GM19035 (cell line): ENCODE measurements around the gene TKTL1.

Source experiments
- ATAC-seq: cut with Tn5 transposase; IDR thresholded peaks from one replicate; pipeline ENCODE4 v1.9.1; 2021; ENCODE audit not compliant: unreplicated experiment

TKTL1 gene

GRCh38 chrX:154308108-154308946 lies 12.7 kb downstream of the TKTL1 start:
- ATAC-seq: no peak

- no peak for ATAC-seq
These were observed 13.6 kb downstream of the TKTL1 start for GRCh38 chrX:154309041-154309775.

GRCh38 chrX:154310616-154311536 lies 15.3 kb downstream of the TKTL1 start:
- no peak for ATAC-seq

GRCh38 chrX:154312116-154312515 lies 16.5 kb downstream of the TKTL1 start:
- ATAC-seq: no peak

GRCh38 chrX:154313147-154313546 lies 17.6 kb downstream of the TKTL1 start:
- ATAC-seq: no peak

DNA sequence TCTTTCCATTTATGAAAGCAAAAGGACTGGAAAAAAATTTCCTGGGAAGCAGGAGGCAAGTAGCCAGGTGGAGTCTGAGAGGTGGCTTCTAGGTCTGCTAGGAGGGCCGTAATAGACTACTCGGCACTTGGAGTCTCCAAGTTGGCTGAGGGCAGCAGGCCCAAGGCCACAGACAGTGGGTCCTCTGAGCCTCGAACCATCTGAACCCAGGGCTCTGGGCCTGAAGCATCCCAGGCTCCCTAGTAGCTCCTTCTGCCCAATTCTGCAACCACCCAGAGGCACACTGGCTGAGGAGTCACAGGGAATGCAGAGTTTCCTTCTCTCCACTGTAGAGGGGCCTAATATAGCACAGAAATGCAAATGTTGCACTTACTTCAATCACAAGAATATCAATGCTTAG lies 19.8 kb downstream of the TKTL1 start:
- ATAC-seq: no peak

DNA sequence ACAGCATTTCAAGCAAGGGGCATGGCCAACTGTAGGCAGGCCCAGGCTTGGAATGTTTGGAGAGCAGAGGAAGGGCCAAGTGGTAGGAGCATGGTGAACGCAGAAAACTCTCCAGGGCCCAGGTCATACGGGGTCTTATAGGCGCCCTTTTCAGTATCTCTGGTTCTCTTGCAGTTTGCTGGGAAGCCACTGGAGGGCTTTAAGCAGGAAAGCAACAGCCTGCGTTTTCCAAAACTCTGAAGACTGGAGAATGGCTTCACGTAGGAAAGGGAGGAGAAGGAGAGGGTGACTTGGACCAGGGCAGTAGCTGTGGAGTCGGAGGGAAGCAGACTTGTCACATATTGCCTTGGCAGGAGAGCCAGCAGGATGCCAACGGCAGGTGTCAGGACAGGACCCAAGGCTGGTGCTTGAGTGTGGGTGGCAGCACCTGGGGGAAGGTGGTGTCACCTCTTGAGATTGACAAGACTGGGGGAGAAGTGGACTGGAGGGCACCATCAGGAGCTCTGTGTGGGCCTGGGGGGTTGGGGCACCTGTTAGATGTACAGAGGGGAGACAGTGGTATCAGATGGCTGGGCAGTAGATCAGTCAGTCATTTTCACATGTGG lies 21.9 kb downstream of the TKTL1 start:
- ATAC-seq: no peak

DNA sequence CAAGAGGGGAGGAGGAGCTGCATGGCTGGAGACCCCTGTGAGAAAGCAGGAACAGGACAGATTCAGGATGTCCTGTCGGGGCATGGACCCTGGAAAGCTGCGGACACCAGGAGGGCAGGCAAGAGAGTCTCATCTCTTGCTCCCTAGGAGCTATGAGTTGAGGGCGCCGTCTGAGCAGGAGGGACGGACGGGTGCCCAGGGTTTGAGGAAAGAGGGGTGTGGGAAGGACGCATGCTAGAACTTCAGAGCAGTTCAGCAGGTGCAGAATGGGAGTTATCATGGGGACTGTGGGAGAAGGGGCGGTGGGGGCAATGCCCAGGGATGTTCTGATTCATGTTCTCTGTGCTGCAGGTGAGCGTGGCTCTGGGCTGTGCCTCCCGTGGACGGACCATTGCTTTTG lies 24.8 kb downstream of the TKTL1 start:
- no peak for ATAC-seq

DNA sequence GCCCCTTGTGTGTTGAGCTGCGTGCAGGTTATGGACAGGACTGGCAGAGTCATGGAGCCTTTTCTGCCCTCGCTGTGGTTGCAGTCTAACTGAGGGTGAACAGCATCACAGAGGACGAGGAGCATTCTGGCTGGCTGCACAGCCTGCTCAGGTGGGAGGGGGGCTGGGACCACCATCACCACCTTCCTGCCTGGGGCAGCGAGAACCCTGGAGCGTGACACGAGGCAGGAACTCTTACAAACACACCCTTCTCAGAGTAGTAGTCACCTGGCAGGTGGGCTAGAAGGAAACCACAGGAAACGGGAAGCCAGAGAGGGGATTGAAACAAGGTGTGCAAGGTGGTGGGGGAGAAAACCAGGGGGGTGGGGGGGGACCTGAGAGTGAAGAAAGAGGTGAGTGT lies 25.6 kb downstream of the TKTL1 start:
- ATAC-seq: no peak

- ATAC-seq: no peak
These were observed 26.0 kb downstream of the TKTL1 start for GRCh38 chrX:154321594-154321993.

DNA sequence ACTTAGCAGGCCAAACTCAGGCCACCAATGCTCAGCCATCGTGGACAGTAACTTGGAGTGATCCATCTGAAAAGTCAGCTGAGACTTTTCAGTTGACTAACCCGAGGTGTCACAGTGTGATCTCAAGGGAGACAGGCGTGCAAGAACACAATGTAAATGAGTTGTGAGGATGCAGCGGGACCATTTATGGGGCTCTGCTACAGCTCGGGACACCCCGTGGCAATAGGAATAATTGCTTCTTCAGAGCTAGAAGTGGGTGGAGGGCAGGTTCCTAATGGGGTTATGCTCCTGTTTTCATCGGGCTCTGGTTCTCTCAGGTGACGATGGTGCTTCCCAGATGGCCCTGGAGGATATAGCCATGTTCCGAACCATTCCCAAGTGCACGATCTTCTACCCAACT lies 27.3 kb downstream of the TKTL1 start:
- no peak for ATAC-seq

GRCh38 chrX:154323537-154323936 lies 27.9 kb downstream of the TKTL1 start:
- no peak for ATAC-seq

DNA sequence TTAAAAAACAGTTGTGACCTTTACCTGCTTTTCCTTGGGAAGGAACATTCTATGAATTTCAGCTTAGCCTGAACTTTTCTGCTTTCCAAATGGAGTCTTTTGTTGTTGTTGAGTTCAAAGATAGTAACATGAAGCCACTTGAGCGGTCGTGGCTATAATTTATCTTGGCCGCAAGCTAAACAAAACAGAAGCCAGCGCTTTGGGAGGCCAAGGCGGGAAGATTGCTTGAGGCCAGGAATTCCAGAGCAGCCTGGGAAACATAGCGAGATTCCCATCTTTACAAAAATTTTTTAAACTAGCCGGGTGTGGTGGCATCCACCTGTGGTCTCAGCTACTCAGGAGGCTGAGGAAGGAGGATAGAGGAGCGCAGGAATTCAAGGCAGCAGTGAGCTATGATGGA lies 29.9 kb downstream of the TKTL1 start:
- ATAC-seq: no peak

GRCh38 chrX:154327038-154327820 lies 31.6 kb downstream of the TKTL1 start:
- ATAC-seq: no peak

DNA sequence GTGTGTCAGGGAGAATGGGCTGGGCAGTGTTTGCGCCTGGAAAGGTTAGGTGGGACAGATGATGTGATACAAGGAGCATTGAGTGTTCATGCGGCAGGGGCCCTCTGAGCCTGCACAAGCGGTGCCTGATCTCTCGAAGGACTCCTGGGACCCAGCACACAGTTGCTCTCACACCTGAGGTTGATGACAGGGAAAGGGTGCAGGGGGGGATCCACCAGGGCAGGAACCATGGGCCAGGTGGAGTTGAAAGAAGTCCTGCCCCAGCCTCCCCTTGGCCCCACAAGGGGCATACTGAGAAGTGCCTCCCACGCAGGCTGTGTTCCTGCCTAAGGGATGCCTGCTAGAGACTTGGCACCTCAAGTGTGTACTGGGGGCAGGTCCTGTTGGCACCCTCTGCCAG lies 33.1 kb downstream of the TKTL1 start:
- ATAC-seq: no peak

GRCh38 chrX:154329294-154329693 lies 33.7 kb downstream of the TKTL1 start:
- no peak for ATAC-seq

- ATAC-seq: no peak
These were observed 37.0 kb downstream of the TKTL1 start for GRCh38 chrX:154332561-154332960.

DNA sequence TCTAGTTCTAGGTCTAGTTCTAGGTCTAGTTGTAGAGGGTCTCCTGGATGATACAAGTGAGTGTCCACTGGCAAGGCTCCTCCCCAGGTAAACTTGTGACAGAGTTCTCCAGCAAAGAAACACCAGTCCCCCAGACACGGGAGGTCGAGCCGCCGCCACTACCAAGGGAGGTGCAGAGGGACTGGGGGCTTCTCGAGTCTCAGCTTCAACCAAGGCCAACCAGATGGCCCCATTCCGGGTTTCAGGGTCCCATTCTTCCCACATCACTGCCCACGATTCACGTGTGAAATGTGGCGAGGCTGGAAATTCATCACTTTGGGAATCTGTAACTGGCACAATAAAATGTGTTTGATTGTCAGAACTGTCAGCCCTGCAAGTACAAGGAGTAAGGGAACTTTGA lies 37.5 kb downstream of the TKTL1 start:
- no peak for ATAC-seq

GRCh38 chrX:154333837-154334271 lies 38.3 kb downstream of the TKTL1 start:
- no peak for ATAC-seq

DNA sequence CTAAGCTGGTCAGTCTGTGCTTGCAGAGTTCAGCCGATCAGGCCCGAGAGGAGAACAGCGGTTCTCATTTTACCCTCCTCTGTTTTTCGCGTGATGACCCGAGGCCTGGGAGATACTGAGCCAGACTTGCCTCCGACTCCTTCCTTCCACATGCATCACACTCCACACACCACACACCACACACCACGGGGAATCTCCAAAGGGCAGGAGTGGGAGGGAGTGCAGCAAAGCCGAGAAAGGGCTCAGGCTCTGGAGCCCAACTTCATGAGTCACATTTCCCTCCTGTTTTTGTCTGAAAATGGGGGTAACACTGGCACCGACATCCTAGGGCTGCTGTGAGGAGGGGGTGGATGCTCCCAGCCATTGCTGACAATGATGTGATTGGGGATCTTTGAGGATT lies 38.9 kb downstream of the TKTL1 start:
- ATAC-seq: no peak
